Measurements from ENCODE around the gene LSAMP.

LSAMP gene

DNA sequence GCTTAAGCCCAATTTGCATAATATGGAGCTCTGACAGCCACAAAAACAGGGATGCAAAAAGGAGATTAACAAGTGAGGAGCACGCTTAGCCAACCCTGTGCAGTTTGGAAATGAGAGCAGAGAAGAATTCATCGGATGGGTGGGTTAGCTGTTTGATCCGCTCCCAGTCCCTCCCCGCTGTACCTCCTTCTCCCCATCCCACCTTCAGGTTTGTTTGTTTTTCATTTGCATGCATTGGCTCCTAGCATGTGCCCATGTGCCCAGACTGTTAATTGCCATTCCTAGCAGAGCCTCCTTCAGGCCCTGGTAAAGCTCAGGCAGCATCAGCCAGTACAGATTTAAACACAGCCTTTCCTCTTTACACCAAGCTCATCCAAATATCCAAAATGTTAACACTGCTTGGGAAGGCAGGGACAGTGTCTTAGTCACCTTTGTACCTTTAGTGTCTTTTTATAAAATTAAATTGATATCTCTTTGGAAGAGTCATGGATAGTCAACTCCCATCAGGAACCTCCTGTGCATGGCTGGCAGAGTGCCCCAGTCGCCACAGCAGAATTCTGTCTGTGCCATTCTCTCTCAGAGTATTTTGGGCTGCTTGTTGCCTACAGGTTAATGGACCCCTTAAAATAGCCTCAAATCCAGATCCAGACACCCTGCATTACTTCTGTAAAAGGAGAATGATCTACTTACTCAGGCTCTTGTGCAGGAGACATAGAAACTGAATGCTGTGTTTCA is 244.2 kb downstream of the LSAMP start:
- H3K27ac ChIP-seq (ENCODE audit: low read length), result no peak overlapping the region

DNA sequence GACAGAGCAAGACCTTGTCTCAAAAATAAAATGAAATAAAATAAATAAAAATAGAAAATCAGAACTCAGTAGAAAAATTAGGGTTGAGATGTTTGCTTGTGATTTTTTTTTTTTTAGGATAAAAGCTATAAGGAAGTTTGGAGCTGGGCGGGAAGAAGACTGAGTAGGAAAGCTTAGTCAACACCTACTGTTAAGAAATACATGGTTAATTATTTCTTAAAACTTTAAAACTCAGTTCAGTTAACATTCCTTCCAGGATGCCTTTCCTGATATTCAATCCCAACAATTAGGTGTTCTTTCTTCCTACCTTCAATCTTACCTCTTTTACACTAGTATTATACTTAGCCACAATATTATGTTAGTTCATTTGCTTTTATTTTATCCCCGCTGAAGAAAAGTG is 246.2 kb downstream of the LSAMP start:
- Histone ChIP-seq H3K4me3 (ENCODE audit: low read length in 2 of 2) (no peak overlapping the region), H3K36me3 (ENCODE audit: control insufficient read depth in 2 of 2, insufficient read depth in 2 of 2, low read length in 2 of 2) (no peaks in the 10 kb centered on the region), H3K27me3 (ENCODE audit: control insufficient read depth in 1 of 2, insufficient read depth in 2 of 2, low read length in 2 of 2) (no peaks in the 10 kb centered on the region), H3K4me1 (ENCODE audit: control insufficient read depth, insufficient read depth, low read length) (no peaks in the 10 kb centered on the region), H3K27ac (ENCODE audit: low read length) (no peak overlapping the region), H3K9me3 (ENCODE audit: control insufficient read depth in 2 of 2, low read length in 2 of 2) (no peaks in the 10 kb centered on the region), H3K9ac (ENCODE audit: low read length in 2 of 2) (no peak overlapping the region)

More for the DNA sequence above, 244.2 kb downstream of the LSAMP start:
- Histone ChIP-seq H3K27me3 (ENCODE audit: control insufficient read depth in 1 of 2, insufficient read depth in 2 of 2, low read length in 2 of 2) (no peaks in the 10 kb centered on the region), H3K4me1 (ENCODE audit: control insufficient read depth, insufficient read depth, low read length) (no peaks in the 10 kb centered on the region), H3K9me3 (ENCODE audit: control insufficient read depth in 2 of 2, low read length in 2 of 2) (no peaks in the 10 kb centered on the region), H3K36me3 (ENCODE audit: control insufficient read depth in 2 of 2, insufficient read depth in 2 of 2, low read length in 2 of 2) (no peaks in the 10 kb centered on the region), H3K9ac (ENCODE audit: low read length in 2 of 2) (no peak overlapping the region), H3K4me3 (ENCODE audit: low read length in 2 of 2) (no peak overlapping the region)

DNA sequence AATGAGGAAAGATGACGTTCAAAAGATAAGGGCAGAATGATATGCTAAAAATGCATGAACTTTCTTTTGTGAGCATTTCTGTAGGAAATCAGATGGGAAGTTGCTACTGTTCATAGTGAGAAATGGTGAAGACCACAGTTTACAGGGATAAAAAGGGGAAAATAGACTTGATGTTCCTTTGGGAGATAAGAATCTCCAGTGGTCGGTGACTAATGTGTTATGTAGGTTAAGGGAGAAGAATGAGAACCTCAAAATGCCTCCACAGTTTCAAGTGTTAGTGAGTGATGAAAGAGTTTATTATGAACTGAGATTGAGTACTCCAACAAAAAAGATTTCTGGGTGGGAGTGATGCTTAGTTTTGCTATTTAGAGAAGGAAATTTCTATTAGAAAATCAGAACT is 247.2 kb downstream of the LSAMP start:
- Histone ChIP-seq H3K27me3 (ENCODE audit: control insufficient read depth in 1 of 2, insufficient read depth in 2 of 2, low read length in 2 of 2) (no peaks in the 10 kb centered on the region), H3K36me3 (ENCODE audit: control insufficient read depth in 2 of 2, insufficient read depth in 2 of 2, low read length in 2 of 2) (no peaks in the 10 kb centered on the region), H3K9ac (ENCODE audit: low read length in 2 of 2) (no peak overlapping the region), H3K27ac (ENCODE audit: low read length) (no peak overlapping the region), H3K9me3 (ENCODE audit: control insufficient read depth in 2 of 2, low read length in 2 of 2) (no peaks in the 10 kb centered on the region), H3K4me3 (ENCODE audit: low read length in 2 of 2) (no peak overlapping the region), H3K4me1 (ENCODE audit: control insufficient read depth, insufficient read depth, low read length) (no peaks in the 10 kb centered on the region)

DNA sequence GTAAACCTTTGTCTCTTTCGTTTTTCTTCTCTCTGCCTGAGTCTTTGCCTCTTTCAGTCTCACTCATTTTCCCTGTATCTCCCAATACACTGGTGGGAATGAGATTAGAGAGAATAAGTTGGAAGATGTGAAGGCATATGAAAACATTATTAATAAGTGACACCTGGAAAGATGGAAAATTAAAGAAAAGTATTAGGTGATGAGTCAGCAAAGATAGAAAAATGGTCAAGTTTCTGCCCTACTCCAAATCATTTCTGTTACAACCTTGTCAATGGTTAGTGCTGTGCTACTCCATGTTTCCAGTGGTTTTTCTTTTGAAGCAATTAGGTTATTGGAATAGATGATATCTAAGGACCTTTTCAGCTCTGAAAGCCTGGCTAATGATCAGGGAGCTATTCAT is 252.8 kb downstream of the LSAMP start:
- no peaks in the 10 kb centered on the region for H3K36me3 ChIP-seq (ENCODE audit: control insufficient read depth in 2 of 2, insufficient read depth in 2 of 2, low read length in 2 of 2)
- H3K9ac ChIP-seq (ENCODE audit: low read length in 2 of 2), result no peak overlapping the region
- no peak overlapping the region for H3K4me3 ChIP-seq (ENCODE audit: low read length in 2 of 2)
- no peak overlapping the region for H3K27ac ChIP-seq (ENCODE audit: low read length)
- no peaks in the 10 kb centered on the region for H3K9me3 ChIP-seq (ENCODE audit: control insufficient read depth in 2 of 2, low read length in 2 of 2)
- H3K4me1 ChIP-seq (ENCODE audit: control insufficient read depth, insufficient read depth, low read length), result no peaks in the 10 kb centered on the region
- no peaks in the 10 kb centered on the region for H3K27me3 ChIP-seq (ENCODE audit: control insufficient read depth in 1 of 2, insufficient read depth in 2 of 2, low read length in 2 of 2)

- no peaks in the 10 kb centered on the region for H3K9me3 ChIP-seq (ENCODE audit: control insufficient read depth in 2 of 2, low read length in 2 of 2)
- H3K4me3 ChIP-seq (ENCODE audit: low read length in 2 of 2), result no peak overlapping the region
- no peak overlapping the region for H3K9ac ChIP-seq (ENCODE audit: low read length in 2 of 2)
- no peaks in the 10 kb centered on the region for H3K27me3 ChIP-seq (ENCODE audit: control insufficient read depth in 1 of 2, insufficient read depth in 2 of 2, low read length in 2 of 2)
- no peaks in the 10 kb centered on the region for H3K36me3 ChIP-seq (ENCODE audit: control insufficient read depth in 2 of 2, insufficient read depth in 2 of 2, low read length in 2 of 2)
- no peak overlapping the region for H3K27ac ChIP-seq (ENCODE audit: low read length)
- H3K4me1 ChIP-seq (ENCODE audit: control insufficient read depth, insufficient read depth, low read length), result no peaks in the 10 kb centered on the region
Measured at GRCh38 chr3:116191409-116191808, 253.9 kb downstream of the LSAMP start.

DNA sequence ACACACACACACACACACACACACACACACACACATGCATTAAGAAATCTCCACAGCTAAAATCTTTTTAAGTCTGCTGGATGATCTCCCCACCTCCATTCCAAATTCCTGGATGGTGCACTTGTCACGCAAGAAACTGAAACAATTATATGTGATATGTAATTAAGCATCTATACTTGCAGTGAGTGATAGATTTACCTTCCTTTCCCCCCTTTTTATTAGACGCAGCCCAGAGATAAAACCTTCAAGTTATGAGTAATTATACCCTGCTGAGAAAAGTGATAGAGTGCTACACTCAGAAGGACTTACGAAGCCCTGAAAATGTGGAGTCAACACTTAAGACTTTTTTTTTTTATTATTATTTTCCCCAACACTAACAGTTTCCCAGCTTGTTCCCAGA is 255.2 kb downstream of the LSAMP start:
- Histone ChIP-seq H3K36me3 (ENCODE audit: control insufficient read depth in 2 of 2, insufficient read depth in 2 of 2, low read length in 2 of 2) (no peaks in the 10 kb centered on the region), H3K4me3 (ENCODE audit: low read length in 2 of 2) (no peak overlapping the region), H3K9me3 (ENCODE audit: control insufficient read depth in 2 of 2, low read length in 2 of 2) (no peaks in the 10 kb centered on the region), H3K27ac (ENCODE audit: low read length) (no peak overlapping the region), H3K27me3 (ENCODE audit: control insufficient read depth in 1 of 2, insufficient read depth in 2 of 2, low read length in 2 of 2) (no peaks in the 10 kb centered on the region), H3K9ac (ENCODE audit: low read length in 2 of 2) (no peak overlapping the region), H3K4me1 (ENCODE audit: control insufficient read depth, insufficient read depth, low read length) (no peaks in the 10 kb centered on the region)

GRCh38 chr3:116188231-116188785 is 257.0 kb downstream of the LSAMP start:
- H3K4me3 ChIP-seq (ENCODE audit: low read length in 2 of 2), result no peak overlapping the region
- no peaks in the 10 kb centered on the region for H3K27me3 ChIP-seq (ENCODE audit: control insufficient read depth in 1 of 2, insufficient read depth in 2 of 2, low read length in 2 of 2)

DNA sequence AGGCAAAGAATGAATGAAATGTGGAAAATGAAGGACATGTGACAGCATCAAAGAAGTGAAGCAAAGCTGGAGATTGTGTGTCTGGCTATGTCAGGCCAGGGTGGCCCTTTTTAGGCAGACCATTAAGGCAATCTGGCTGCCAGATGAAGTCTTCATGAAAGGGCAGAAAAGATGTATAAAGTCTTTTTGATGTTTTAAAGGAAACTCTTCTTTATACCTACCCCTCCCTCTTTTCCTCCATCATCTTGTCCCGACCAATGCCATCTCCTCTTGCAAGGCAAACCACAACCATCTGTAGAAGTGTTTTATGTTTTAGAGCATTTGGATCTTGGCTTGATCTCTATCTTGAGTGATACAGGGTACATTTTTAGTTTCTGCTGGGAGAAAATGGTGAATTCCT is 259.2 kb downstream of the LSAMP start:
- Histone ChIP-seq H3K4me3 (ENCODE audit: low read length in 2 of 2) (no peak overlapping the region), H3K9me3 (ENCODE audit: control insufficient read depth in 2 of 2, low read length in 2 of 2) (no peaks in the 10 kb centered on the region), H3K27me3 (ENCODE audit: control insufficient read depth in 1 of 2, insufficient read depth in 2 of 2, low read length in 2 of 2) (no peaks in the 10 kb centered on the region), H3K36me3 (ENCODE audit: control insufficient read depth in 2 of 2, insufficient read depth in 2 of 2, low read length in 2 of 2) (no peaks in the 10 kb centered on the region), H3K9ac (ENCODE audit: low read length in 2 of 2) (no peak overlapping the region), H3K27ac (ENCODE audit: low read length) (no peak overlapping the region), H3K4me1 (ENCODE audit: control insufficient read depth, insufficient read depth, low read length) (no peaks in the 10 kb centered on the region)

More at GRCh38 chr3:116188231-116188785, 257.0 kb downstream of the LSAMP start:
- Histone ChIP-seq H3K9me3 (ENCODE audit: control insufficient read depth in 2 of 2, low read length in 2 of 2) (no peaks in the 10 kb centered on the region), H3K9ac (ENCODE audit: low read length in 2 of 2) (no peak overlapping the region), H3K4me1 (ENCODE audit: control insufficient read depth, insufficient read depth, low read length) (no peaks in the 10 kb centered on the region), H3K36me3 (ENCODE audit: control insufficient read depth in 2 of 2, insufficient read depth in 2 of 2, low read length in 2 of 2) (no peaks in the 10 kb centered on the region), H3K27ac (ENCODE audit: low read length) (no peak overlapping the region)

- Histone ChIP-seq H3K27me3 (ENCODE audit: control insufficient read depth in 1 of 2, insufficient read depth in 2 of 2, low read length in 2 of 2) (no peaks in the 10 kb centered on the region), H3K4me3 (ENCODE audit: low read length in 2 of 2) (no peak overlapping the region), H3K27ac (ENCODE audit: low read length) (no peak overlapping the region), H3K36me3 (ENCODE audit: control insufficient read depth in 2 of 2, insufficient read depth in 2 of 2, low read length in 2 of 2) (no peaks in the 10 kb centered on the region), H3K4me1 (ENCODE audit: control insufficient read depth, insufficient read depth, low read length) (no peaks in the 10 kb centered on the region), H3K9me3 (ENCODE audit: control insufficient read depth in 2 of 2, low read length in 2 of 2) (no peaks in the 10 kb centered on the region), H3K9ac (ENCODE audit: low read length in 2 of 2) (no peak overlapping the region)
Measured at GRCh38 chr3:116181159-116181558, 264.1 kb downstream of the LSAMP start.

- no peaks in the 10 kb centered on the region for H3K9me3 ChIP-seq (ENCODE audit: control insufficient read depth in 2 of 2, low read length in 2 of 2)
- no peaks in the 10 kb centered on the region for H3K27me3 ChIP-seq (ENCODE audit: control insufficient read depth in 1 of 2, insufficient read depth in 2 of 2, low read length in 2 of 2)
- no peaks in the 10 kb centered on the region for H3K4me1 ChIP-seq (ENCODE audit: control insufficient read depth, insufficient read depth, low read length)
- no peaks in the 10 kb centered on the region for H3K36me3 ChIP-seq (ENCODE audit: control insufficient read depth in 2 of 2, insufficient read depth in 2 of 2, low read length in 2 of 2)
- no peak overlapping the region for H3K27ac ChIP-seq (ENCODE audit: low read length)
- no peak overlapping the region for H3K4me3 ChIP-seq (ENCODE audit: low read length in 2 of 2)
- no peak overlapping the region for H3K9ac ChIP-seq (ENCODE audit: low read length in 2 of 2)
Measured at GRCh38 chr3:116179091-116179490, 266.2 kb downstream of the LSAMP start.

DNA sequence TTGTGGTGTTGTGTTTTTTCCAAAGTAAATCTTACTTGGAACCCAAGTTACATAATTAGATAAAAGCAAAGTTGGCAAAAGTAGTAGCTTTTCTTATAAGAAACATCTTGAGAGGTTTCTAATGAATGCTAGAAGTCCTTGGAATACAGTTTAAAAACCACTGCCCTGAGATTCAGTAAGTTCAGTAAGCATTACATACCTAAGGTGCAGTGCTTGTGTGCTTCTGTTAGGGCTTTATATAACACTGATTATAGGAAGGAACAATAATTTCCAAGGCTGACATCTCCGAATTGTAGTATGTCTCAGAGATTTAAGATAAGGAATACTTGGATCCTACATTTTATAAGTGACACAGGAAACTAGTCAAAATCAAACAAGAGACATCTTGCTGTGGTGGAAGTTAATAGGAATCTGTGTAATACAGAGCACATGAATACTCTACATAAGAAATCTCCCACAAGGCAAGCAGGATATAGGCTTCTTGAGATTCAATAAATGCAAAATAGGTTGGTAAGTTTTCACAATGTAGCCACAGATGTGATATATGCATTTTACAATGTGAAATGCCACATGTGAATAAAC is 268.2 kb downstream of the LSAMP start:
- Histone ChIP-seq H3K27me3 (ENCODE audit: control insufficient read depth in 1 of 2, insufficient read depth in 2 of 2, low read length in 2 of 2) (no peaks in the 10 kb centered on the region), H3K36me3 (ENCODE audit: control insufficient read depth in 2 of 2, insufficient read depth in 2 of 2, low read length in 2 of 2) (no peaks in the 10 kb centered on the region), H3K9me3 (ENCODE audit: control insufficient read depth in 2 of 2, low read length in 2 of 2) (no peaks in the 10 kb centered on the region), H3K4me1 (ENCODE audit: control insufficient read depth, insufficient read depth, low read length) (no peaks in the 10 kb centered on the region), H3K4me3 (ENCODE audit: low read length in 2 of 2) (no peak overlapping the region), H3K27ac (ENCODE audit: low read length) (no peak overlapping the region), H3K9ac (ENCODE audit: low read length in 2 of 2) (no peak overlapping the region)
